ENCODE data around the gene NPTN.

NPTN gene

GRCh38 chr15:73631915-73632669 is 1.1 kb downstream of the NPTN start:
- DNase-seq, result peak; percentile 6

- DNase-seq, result no peak
These were observed 2.2 kb downstream of the NPTN start for GRCh38 chr15:73630921-73631362.

GRCh38 chr15:73629798-73630429 is 3.3 kb downstream of the NPTN start:
- DNase-seq, result no peak

- DNase-seq, result no peak
These were observed 4.0 kb downstream of the NPTN start for GRCh38 chr15:73628976-73629797.

GRCh38 chr15:73628102-73628501 is 5.1 kb downstream of the NPTN start:
- DNase-seq, result no peak

- no peak for DNase-seq
These were observed 7.1 kb downstream of the NPTN start for GRCh38 chr15:73626072-73626471.

- DNase-seq, result no peak
These were observed 8.7 kb downstream of the NPTN start for GRCh38 chr15:73624530-73624929.

GRCh38 chr15:73621286-73621826 is 11.8 kb downstream of the NPTN start:
- DNase-seq, result no peak

GRCh38 chr15:73620078-73620477 is 13.1 kb downstream of the NPTN start:
- no peak for DNase-seq

- DNase-seq, result no peak
These were observed 15.3 kb downstream of the NPTN start for GRCh38 chr15:73617913-73618312.

GRCh38 chr15:73617301-73617831 is 15.8 kb downstream of the NPTN start:
- DNase-seq, result no peak

GRCh38 chr15:73608941-73609340 is 24.2 kb downstream of the NPTN start:
- DNase-seq, result no peak

GRCh38 chr15:73608475-73608874 is 24.7 kb downstream of the NPTN start:
- no peak for DNase-seq

GRCh38 chr15:73607843-73608242 is 25.3 kb downstream of the NPTN start:
- DNase-seq, result no peak

GRCh38 chr15:73607405-73607804 is 25.8 kb downstream of the NPTN start:
- DNase-seq, result no peak

GRCh38 chr15:73605759-73606436 is 27.3 kb downstream of the NPTN start:
- DNase-seq, result no peak

GRCh38 chr15:73604477-73604876 is 28.7 kb downstream of the NPTN start:
- DNase-seq, result no peak

- DNase-seq, result no peak
These were observed 30.2 kb downstream of the NPTN start for GRCh38 chr15:73602992-73603391.

GRCh38 chr15:73602446-73602843 is 30.7 kb downstream of the NPTN start:
- no peak for DNase-seq

GRCh38 chr15:73601451-73602445 is 31.4 kb downstream of the NPTN start:
- no peak for DNase-seq

Data from NCI-H510A (cell line).